Urothelium cell line (cell line): ENCODE measurements around the gene PDE9A.

Experiments used
- DNase-seq: peaks from one replicate; pipeline ENCODE4 v3.0.0; 2011; ENCODE audit warnings: low spot score, mixed read lengths
- FAIRE-seq: peaks from 2 replicates; lab custom pipeline; 2011; peaks lifted over from hg19 to GRCh38; lab: Jason Lieb, UNC

Gene PDE9A

GRCh38 chr21:42753804-42754203 is 100.4 kb downstream of the PDE9A start:
- DNase-seq (no peak), FAIRE-seq (no peak)

- FAIRE-seq (no peak), DNase-seq (no peak)
Measured at GRCh38 chr21:42754270-42754933, 101.0 kb downstream of the PDE9A start.

GRCh38 chr21:42755031-42755665 is 101.7 kb downstream of the PDE9A start:
- FAIRE-seq (no peak), DNase-seq (no peak)

- DNase-seq (no peak), FAIRE-seq (no peak)
Measured at GRCh38 chr21:42755766-42756579, 102.6 kb downstream of the PDE9A start.

- no peak for DNase-seq
- no peak for FAIRE-seq
Measured at GRCh38 chr21:42756580-42757250, 103.3 kb downstream of the PDE9A start.

GRCh38 chr21:42757422-42757821 is 104.0 kb downstream of the PDE9A start:
- no peak for FAIRE-seq
- no peak for DNase-seq

GRCh38 chr21:42757826-42758655 is 104.6 kb downstream of the PDE9A start:
- FAIRE-seq (no peak), DNase-seq (no peak)

- FAIRE-seq (no peak), DNase-seq (no peak)
Measured at GRCh38 chr21:42758721-42759593, 105.5 kb downstream of the PDE9A start.

- DNase-seq (no peak), FAIRE-seq (peak; percentile 5)
Measured at GRCh38 chr21:42759594-42759927, 106.1 kb downstream of the PDE9A start.

- FAIRE-seq = no peak
- DNase-seq = no peak
Measured at GRCh38 chr21:42760361-42760950, 107.0 kb downstream of the PDE9A start.

GRCh38 chr21:42760951-42761751 is 107.7 kb downstream of the PDE9A start:
- FAIRE-seq (no peak), DNase-seq (no peak)

GRCh38 chr21:42761776-42762335 is 108.4 kb downstream of the PDE9A start:
- DNase-seq = no peak
- FAIRE-seq = no peak

GRCh38 chr21:42763581-42764442 is 110.4 kb downstream of the PDE9A start:
- DNase-seq (no peak), FAIRE-seq (no peak)

- FAIRE-seq = no peak
- no peak for DNase-seq
Measured at GRCh38 chr21:42764443-42764760, 111.0 kb downstream of the PDE9A start.

- DNase-seq = no peak
- peak; percentile 37 for FAIRE-seq
Measured at GRCh38 chr21:42764883-42765282, 111.5 kb downstream of the PDE9A start.

GRCh38 chr21:42765656-42766055 is 112.2 kb downstream of the PDE9A start:
- DNase-seq (no peak), FAIRE-seq (no peak)
